SK-N-SH treated with all-trans-retinoic acid at 6 μM for 48 hours (cell line): ENCODE measurements around the gene RREB1.

ENCODE experiments used
- ARNTL ChIP-seq: fragments of 450-650 bp; formaldehyde crosslinking; IDR thresholded peaks from 2 replicates; pipeline ENCODE4 v1.5.0; 2020; ENCODE audit warnings: low read depth, mild to moderate bottlenecking, moderate library complexity, borderline replicate concordance
- BACH2 ChIP-seq: fragments of 250-450 bp; sonication (Bioruptor Pico); IDR thresholded peaks from 2 replicates; pipeline ENCODE4 v1.9.0; 2021; ENCODE audit warnings: mild to moderate bottlenecking, borderline replicate concordance
- CSRNP3 ChIP-seq: fragments of 250-450 bp; sonication (Bioruptor Pico); IDR thresholded peaks from 2 replicates; pipeline ENCODE4 v1.5.1; 2021; ENCODE audit warnings: mild to moderate bottlenecking, moderate library complexity
- OSR1 ChIP-seq: fragments of 250-450 bp; sonication (Bioruptor Pico); IDR thresholded peaks from 2 replicates; pipeline ENCODE4 v1.8.0; 2022; ENCODE audit warnings: moderate library complexity, mild to moderate bottlenecking, inconsistent platforms
- PATZ1 ChIP-seq: fragments of 250-450 bp; sonication (Bioruptor Pico); IDR thresholded peaks from 2 replicates; pipeline ENCODE4 v1.8.0; 2020; ENCODE audit warnings: mild to moderate bottlenecking, moderate library complexity, borderline replicate concordance
- PPARA ChIP-seq: fragments of 250-450 bp; sonication (Bioruptor Pico); IDR thresholded peaks from 2 replicates; pipeline ENCODE4 v1.5.0; 2020; ENCODE audit warnings: mild to moderate bottlenecking, borderline replicate concordance
- RARB ChIP-seq: fragments of 250-450 bp; sonication (Bioruptor Pico); IDR thresholded peaks from 2 replicates; pipeline ENCODE4 v1.8.0; 2021; ENCODE audit warnings: mild to moderate bottlenecking, moderate library complexity
- ZFP3 ChIP-seq: fragments of 250-450 bp; sonication (Bioruptor Pico); IDR thresholded peaks from 2 replicates; pipeline ENCODE4 v1.5.0; 2020; ENCODE audit warnings: mild to moderate bottlenecking, moderate library complexity
- ZNF565 ChIP-seq: fragments of 450-650 bp; formaldehyde crosslinking; conservative IDR thresholded peaks from 2 replicates; pipeline ENCODE4 v1.5.0; 2020; ENCODE audit warnings: low read depth, mild to moderate bottlenecking, moderate library complexity
- ZNF8 ChIP-seq: fragments of 450-650 bp; formaldehyde crosslinking; IDR thresholded peaks from 2 replicates; pipeline ENCODE4 v1.5.0; 2020; ENCODE audit warnings: mild to moderate bottlenecking, moderate library complexity

GRCh38 chr6:7142228-7142801 is 34.6 kb downstream of the RREB1 start:
- TF ChIP-seq ZFP3 (CRISPR knock-in tag) (no peak), ZNF8 (CRISPR knock-in tag) (no peak), RARB (CRISPR knock-in tag) (no peak), OSR1 (CRISPR knock-in tag) (no peak), BACH2 (CRISPR knock-in tag) (no peak), CSRNP3 (CRISPR knock-in tag) (no peak), ZNF565 (no peak), ARNTL (CRISPR knock-in tag) (no peak), PATZ1 (CRISPR knock-in tag) (no peak), PPARA (no peak)
